GM18507 (cell line): ENCODE data around the gene TTLL11.
"Not testable (repeated sequence)": the region's sequence is repeated elsewhere in the genome, so short reads cannot be mapped to it uniquely, and the experiment has no call there.

ENCODE experiments used
- DNase-seq: peaks from one replicate; pipeline ENCODE4 v3.0.0; 2011; ENCODE audit warnings: low read depth; ENCODE audit not compliant: insufficient read length; ENCODE audit errors: extremely low spot score
- FAIRE-seq: peaks from 2 replicates; lab custom pipeline; 2011; peaks lifted over from hg19 to GRCh38; lab: Jason Lieb, UNC

The TTLL11 gene

DNA sequence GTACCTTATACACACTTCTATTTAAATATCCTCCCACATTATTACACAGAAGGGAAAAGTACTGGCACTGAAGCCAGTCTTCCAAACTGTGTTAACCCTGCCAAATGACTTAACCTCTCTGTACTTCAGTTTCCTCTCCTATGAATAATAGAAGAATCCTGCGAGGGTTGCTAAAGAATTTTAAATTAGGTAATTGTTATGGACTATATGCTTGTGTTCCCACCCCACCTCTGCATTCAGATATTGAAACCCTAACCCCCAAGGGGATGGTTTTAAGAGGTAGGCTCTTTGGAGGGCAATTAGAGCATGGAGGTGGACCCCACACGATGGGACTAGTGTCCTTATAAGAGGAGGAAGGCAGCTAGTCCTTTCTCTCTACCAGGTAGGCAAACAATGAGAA is 72.7 kb downstream of the TTLL11 start:
- DNase-seq (no peak), FAIRE-seq (no peak)

GRCh38 chr9:122016744-122017143 is 76.4 kb downstream of the TTLL11 start:
- FAIRE-seq (no peak), DNase-seq (no peak)

GRCh38 chr9:122016309-122016708 is 76.8 kb downstream of the TTLL11 start:
- DNase-seq (no peak), FAIRE-seq (no peak)

DNA sequence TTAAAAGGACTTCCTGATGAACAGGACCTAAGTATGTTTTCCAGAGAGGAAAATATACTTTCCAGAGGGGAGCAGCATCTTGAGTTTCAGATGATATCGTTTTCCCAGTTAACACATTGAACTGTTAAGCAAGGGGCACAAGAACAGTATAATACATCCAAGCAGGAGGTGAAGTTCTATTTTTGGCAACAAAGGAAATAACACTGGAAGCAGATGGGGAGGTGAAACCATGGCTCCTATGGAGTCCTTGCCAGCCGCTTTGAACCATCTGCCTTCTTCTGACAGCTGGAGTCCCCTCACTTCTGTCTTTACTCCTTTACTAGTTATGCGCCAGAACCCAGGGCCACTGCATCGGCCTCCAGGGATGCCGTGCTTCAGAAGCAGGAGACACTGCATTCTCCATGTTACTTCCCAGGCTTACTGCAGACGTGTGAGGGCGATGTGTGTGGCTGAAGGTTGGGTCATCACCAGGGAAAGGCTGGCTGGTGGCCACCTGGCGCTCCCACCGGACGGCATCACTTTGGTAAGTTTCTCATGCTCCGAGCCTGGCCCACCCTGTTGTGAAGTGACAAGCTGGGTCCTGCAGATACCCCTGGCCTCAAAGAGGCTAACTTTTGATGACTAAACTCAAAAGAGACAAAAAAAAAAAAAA is 77.8 kb downstream of the TTLL11 start:
- FAIRE-seq (no peak), DNase-seq (no peak)

GRCh38 chr9:122011818-122012498 is 81.2 kb downstream of the TTLL11 start:
- FAIRE-seq, result no peak
- DNase-seq, result no peak

- FAIRE-seq, result no peak
These were observed 84.5 kb downstream of the TTLL11 start for GRCh38 chr9:122008559-122008958.

DNA sequence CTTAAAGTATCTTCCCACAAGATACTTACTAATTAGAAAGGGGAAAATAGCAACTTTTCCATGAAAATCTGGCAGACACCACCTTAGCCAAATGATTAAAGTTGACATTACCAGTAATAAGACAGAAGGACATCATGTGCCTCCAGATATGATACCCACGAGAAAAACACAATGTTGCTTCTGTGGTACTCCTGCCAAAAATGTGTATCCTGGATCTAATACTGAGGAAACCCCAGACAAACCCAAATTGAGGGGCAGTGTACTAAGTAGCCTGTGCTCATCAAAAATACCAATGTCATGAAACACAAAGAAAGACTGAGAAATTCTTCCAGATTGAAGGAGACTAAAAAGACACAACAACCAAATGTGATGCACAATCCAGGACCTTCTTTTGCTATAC is 85.3 kb downstream of the TTLL11 start:
- FAIRE-seq (no peak), DNase-seq (no peak)

More at GRCh38 chr9:122008559-122008958, 84.5 kb downstream of the TTLL11 start:
- DNase-seq, result no peak

DNA sequence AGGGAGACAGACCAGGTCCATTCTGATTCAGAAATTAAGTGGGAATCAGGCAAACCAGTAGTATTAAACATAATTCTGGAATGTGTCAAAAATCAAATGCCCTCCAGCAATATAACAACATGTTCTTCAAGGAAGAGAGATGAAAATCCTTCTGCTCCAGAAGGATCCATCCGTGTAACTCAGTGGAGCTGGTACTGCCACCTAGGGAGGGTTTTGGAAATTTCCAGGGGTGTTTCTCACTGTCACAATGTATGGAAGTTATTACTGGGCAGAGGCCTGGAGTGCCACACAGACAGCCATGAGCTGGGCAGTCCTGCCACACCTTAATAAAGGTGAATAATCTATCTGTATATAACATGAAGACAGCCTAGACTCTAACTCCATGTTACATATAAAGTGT is 87.5 kb downstream of the TTLL11 start:
- no peak for FAIRE-seq
- DNase-seq, result no peak

DNA sequence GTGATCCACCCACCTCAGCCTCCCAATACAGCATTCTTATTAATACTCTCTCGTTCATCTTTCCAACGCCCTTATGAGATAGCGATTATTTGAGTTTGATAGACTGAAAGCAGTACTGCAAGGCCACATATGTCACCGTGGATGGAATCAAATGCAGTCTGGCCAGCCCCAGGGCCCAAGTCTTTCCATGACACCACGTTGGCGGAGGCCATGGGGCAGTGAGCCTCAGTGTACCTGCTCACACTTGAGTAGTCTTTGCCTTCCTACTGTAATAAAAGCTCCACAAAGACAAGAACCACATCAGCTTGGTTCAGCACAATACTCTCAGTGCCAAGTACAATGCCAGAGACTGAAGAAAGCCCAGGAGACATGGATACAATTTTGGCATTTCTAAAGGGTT is 88.5 kb downstream of the TTLL11 start:
- DNase-seq, result no peak
- FAIRE-seq, result no peak

GRCh38 chr9:122001491-122002201 is 91.5 kb downstream of the TTLL11 start:
- DNase-seq (no peak), FAIRE-seq (no peak)

GRCh38 chr9:122000526-122000925 is 92.6 kb downstream of the TTLL11 start:
- FAIRE-seq, DNase-seq: not testable (repeated sequence)

DNA sequence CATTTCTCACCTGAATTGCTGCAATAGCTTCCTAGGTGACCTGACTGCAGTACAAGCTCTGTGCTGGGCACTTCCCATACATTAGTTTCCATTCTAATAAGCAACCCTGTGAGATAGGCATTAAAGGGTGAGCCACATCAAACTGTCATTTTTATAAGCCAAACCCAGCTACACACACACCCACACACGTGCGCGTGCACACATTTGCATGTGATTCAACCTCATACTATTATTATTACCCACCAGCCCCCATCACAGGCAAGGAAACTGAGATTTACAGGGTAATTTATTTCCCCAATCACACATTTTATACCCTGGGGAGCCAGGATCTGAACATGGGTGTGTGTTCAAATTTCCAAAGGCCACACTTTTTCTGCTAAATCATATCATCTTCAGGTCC is 93.6 kb downstream of the TTLL11 start:
- no peak for DNase-seq
- no peak for FAIRE-seq

DNA sequence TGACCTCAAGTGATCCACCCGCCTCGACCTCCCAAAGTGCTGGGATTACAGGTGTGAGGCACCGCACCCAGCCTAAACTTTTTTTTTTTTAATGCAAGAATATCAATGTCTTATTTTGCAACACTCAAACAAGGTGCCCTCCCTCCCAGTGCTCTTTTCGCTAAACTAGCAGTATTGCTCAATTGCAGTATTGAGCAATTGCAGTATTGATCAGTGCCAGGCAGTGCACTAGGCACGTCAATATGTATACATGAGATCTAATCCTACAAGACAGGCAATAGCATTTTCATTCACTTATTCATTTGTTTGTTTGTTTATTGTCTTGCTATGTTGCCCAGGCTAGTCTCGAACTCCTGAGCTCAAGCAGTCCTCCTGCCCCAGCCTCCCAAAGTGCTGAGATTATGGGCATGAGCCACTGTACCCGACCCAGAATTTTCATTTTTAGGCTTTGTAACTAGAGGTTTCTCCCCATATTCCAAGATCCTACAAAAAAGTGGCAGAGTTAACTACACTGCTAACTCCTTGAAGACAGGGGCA is 94.5 kb downstream of the TTLL11 start:
- FAIRE-seq (no peak), DNase-seq (no peak)

DNA sequence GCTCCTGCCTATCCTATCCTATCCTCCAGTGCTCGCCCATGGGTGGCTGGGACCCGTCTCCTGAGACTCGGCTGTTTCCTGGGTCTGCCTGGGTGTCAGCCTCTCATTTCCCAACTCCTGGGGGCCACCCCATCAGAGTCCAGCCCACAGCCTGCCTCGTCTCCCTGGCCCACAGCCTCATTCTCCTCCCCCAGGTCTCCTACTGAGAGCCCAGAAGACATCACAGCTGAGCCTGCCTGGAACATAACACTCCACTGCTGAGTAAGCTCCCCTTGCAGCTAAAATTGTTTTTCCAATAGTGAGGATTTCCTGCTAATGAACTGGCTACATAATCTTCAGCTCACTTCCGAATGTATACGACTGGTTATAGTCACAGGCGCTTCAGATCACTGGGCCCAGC is 95.3 kb downstream of the TTLL11 start:
- no peak for FAIRE-seq
- DNase-seq, result no peak

DNA sequence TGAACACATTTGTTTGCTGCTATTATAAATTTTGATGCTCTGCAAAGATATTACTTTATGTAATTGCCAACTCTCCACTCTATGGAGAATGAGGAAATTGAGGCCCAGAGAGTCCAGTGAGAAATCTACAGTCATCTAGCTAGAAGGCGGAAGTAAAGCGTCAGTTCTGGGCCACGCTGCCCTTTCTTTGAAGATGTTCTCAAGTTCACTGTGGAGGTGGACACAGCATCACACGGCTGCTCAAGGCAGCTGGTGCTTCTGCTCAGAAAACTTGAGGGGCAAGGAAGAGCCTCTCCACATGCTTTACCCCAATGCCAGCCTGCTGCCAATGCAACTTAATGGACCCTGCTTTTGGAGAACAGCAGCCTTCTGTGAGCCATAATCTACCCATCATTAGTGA is 96.3 kb downstream of the TTLL11 start:
- FAIRE-seq (no peak), DNase-seq (no peak)

GRCh38 chr9:121995997-121996396 is 97.1 kb downstream of the TTLL11 start:
- no peak for FAIRE-seq
- DNase-seq, result no peak

DNA sequence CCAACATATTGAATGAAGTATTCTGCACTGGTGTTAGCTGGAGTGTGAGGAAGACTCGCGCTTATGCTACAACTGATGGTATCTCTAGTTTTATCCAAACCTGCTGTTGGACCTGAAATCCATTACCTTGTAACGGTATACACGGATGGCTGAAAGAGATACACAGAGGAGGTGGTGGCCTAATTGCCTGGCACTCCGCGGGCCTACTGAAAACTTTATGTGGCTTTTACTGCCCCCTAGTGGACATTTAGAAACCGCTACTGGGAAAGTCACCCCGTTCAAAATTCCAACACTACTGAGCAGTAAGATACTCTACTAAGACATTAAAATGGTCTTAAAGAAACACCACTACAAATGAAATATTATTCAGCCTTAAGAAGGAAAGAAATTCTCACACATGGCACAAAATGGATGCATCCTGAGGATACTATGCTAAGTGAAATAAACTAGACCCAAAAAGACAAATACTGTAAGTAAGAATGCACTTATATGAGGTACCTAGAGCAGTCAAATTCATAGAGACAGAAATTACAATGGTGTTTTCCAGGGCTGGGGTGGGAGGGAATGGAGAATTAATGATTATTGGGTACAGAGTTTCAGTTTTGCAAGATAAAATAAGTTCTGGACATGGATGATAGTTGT is 100.4 kb downstream of the TTLL11 start:
- FAIRE-seq (peak; percentile 74), DNase-seq (peak; percentile 23)

DNA sequence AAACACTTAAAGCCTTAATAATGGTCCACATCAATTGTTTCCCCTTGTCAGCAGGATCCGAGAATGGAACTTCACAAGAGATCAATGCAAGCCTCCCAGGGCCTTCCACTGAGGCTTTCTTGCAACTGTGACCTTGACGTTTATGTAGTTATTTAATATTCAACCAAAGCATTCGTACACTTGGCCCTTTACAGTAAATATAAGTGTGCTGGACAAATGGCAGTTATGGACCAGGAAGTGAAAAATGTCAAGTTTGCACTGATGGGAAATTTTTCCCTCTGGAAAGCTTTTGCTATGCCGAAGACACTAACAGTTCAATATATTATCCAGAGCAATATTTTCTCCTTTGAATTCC is 101.8 kb downstream of the TTLL11 start:
- no peak for DNase-seq
- no peak for FAIRE-seq

- DNase-seq (no peak), FAIRE-seq (no peak)
These were observed 102.4 kb downstream of the TTLL11 start for GRCh38 chr9:121990600-121991306.

- FAIRE-seq (no peak), DNase-seq (no peak)
These were observed 104.1 kb downstream of the TTLL11 start for GRCh38 chr9:121989010-121989409.
